ENCODE measurements around the gene CSRNP3. TPM values are rescaled to one million over a fixed set of nuclear protein-coding genes. Genes with fewer than 3 reads are reported as not detected.
A peak's percentile ranks its signal among the peaks of the same experiment; 100 is the strongest.

Gene CSRNP3
- total and polyA plus RNA-seq, 8 donors: under 0.01 to 9.9 (median 0.58) TPM; not detected in 1

GRCh38 chr2:165499131-165499530 lies 29.6 kb downstream of the CSRNP3 start:
- 63 to 87% (median 84%) methylated on average over 3 of the region's 3 CpGs for WGBS, 5 donors
- no peaks in the 10 kb centered on the region for H3K27me3 ChIP-seq
- H3K4me1 ChIP-seq: no peaks in the 10 kb centered on the region
- TF ChIP-seq POLR2AphosphoS5 (IDR thresholded peaks at IDR 0.05) (no peak), EP300 (IDR thresholded peaks at IDR 0.05) (no peak), POLR2A (IDR thresholded peaks at IDR 0.05) (no peak), CTCF (IDR thresholded peaks at IDR 0.05) (no peak)
- no peaks in the 10 kb centered on the region for H3K9me3 ChIP-seq
- H3K36me3 ChIP-seq: no peaks in the 10 kb centered on the region
- H3K4me3 ChIP-seq: no peak overlapping the region
- intact Hi-C loops (cut with DNase I; ENCODE audit: low total_unique reads): no loop called here
- peak overlapping the region in 1 of 5 donors; percentile 17 for H3K27ac ChIP-seq
- no peak for DNase-seq

GRCh38 chr2:165500001-165500400 lies 30.5 kb downstream of the CSRNP3 start:
- H3K4me1 ChIP-seq: no peaks in the 10 kb centered on the region
- H3K27me3 ChIP-seq: no peaks in the 10 kb centered on the region
- H3K36me3 ChIP-seq: no peaks in the 10 kb centered on the region
- no peak for DNase-seq
- no peak overlapping the region for H3K27ac ChIP-seq
- H3K9me3 ChIP-seq: no peaks in the 10 kb centered on the region
- TF ChIP-seq POLR2AphosphoS5 (IDR thresholded peaks at IDR 0.05) (no peak), POLR2A (IDR thresholded peaks at IDR 0.05) (no peak), CTCF (IDR thresholded peaks at IDR 0.05) (no peak), EP300 (IDR thresholded peaks at IDR 0.05) (no peak)
- no peak overlapping the region for H3K4me3 ChIP-seq
- WGBS, 5 donors: 91 to 97% (median 94%) methylated on average over 2 of the region's 2 CpGs
- intact Hi-C loops (cut with DNase I; ENCODE audit: low total_unique reads): no loop called here

GRCh38 chr2:165500816-165501215 lies 31.3 kb downstream of the CSRNP3 start:
- no peak overlapping the region for H3K27ac ChIP-seq
- no peaks in the 10 kb centered on the region for H3K9me3 ChIP-seq
- no peaks in the 10 kb centered on the region for H3K27me3 ChIP-seq
- no peaks in the 10 kb centered on the region for H3K4me1 ChIP-seq
- H3K36me3 ChIP-seq: no peaks in the 10 kb centered on the region
- intact Hi-C loops (cut with DNase I; ENCODE audit: low total_unique reads): no loop called here
- no peak for DNase-seq
- no peak overlapping the region for H3K4me3 ChIP-seq
- no peak for TF ChIP-seq POLR2AphosphoS5 (IDR thresholded peaks at IDR 0.05)
- no peak for TF ChIP-seq POLR2A (IDR thresholded peaks at IDR 0.05)
- TF ChIP-seq CTCF (IDR thresholded peaks at IDR 0.05): no peak
- TF ChIP-seq EP300 (IDR thresholded peaks at IDR 0.05): no peak

- TF ChIP-seq POLR2AphosphoS5 (IDR thresholded peaks at IDR 0.05): no peak
- TF ChIP-seq EP300 (IDR thresholded peaks at IDR 0.05): no peak
- no peak for TF ChIP-seq POLR2A (IDR thresholded peaks at IDR 0.05)
- TF ChIP-seq CTCF (IDR thresholded peaks at IDR 0.05): no peak
- intact Hi-C loops (cut with DNase I; ENCODE audit: low total_unique reads): no loop called here
- H3K36me3 ChIP-seq: no peaks in the 10 kb centered on the region
- no peak for DNase-seq
- H3K27ac ChIP-seq: no peak overlapping the region
- no peaks in the 10 kb centered on the region for H3K9me3 ChIP-seq
- no peaks in the 10 kb centered on the region for H3K27me3 ChIP-seq
- 23 to 58% (median 44%) methylated on average over 3 of the region's 3 CpGs for WGBS, 5 donors
- H3K4me1 ChIP-seq: no peaks in the 10 kb centered on the region
- no peak overlapping the region for H3K4me3 ChIP-seq
Observed at GRCh38 chr2:165505514-165505913, 36.0 kb downstream of the CSRNP3 start.

Data from stomach (tissue), 9 donors.